Measurements from ENCODE around the gene EHMT1.
"Not testable (repeated sequence)": the region's sequence is repeated elsewhere in the genome, so short reads cannot be mapped to it uniquely, and the experiment has no call there.

EHMT1 gene

GRCh38 chr9:137583957-137584356 lies 34.8 kb upstream of the EHMT1 start:
- H3K4me3 Mint-ChIP-seq, result no peak overlapping the region
- no peak for ATAC-seq
- peaks cover 58% of the 10 kb centered on the region for H3K36me3 Mint-ChIP-seq
- no peaks in the 10 kb centered on the region for H3K9me3 Mint-ChIP-seq
- peak overlapping the region; percentile 48 for H3K27ac Mint-ChIP-seq
- H3K4me1 Mint-ChIP-seq, result peaks cover 13% of the 10 kb centered on the region
- no peak for DNase-seq (ENCODE audit: low spot score in 2 of 2)

GRCh38 chr9:137586854-137587253 lies 32.0 kb upstream of the EHMT1 start:
- Mint-ChIP-seq H3K36me3 (peaks cover 55% of the 10 kb centered on the region), H3K4me1 (peaks cover 19% of the 10 kb centered on the region), H3K4me3 (no peak overlapping the region), H3K27ac (no peak overlapping the region), H3K9me3 (no peaks in the 10 kb centered on the region)
- no peak for ATAC-seq
- DNase-seq (ENCODE audit: low spot score in 2 of 2), result no peak

- ATAC-seq (no peak), DNase-seq (ENCODE audit: low spot score in 2 of 2) (no peak)
- H3K9me3 Mint-ChIP-seq, result no peaks in the 10 kb centered on the region
- peak overlapping the region; percentile 74 for H3K4me3 Mint-ChIP-seq
- H3K4me1 Mint-ChIP-seq, result peaks cover 19% of the 10 kb centered on the region
- peaks cover 50% of the 10 kb centered on the region for H3K36me3 Mint-ChIP-seq
- peak overlapping the region; percentile 53 for H3K27ac Mint-ChIP-seq
Measured at GRCh38 chr9:137588311-137588710, 30.5 kb upstream of the EHMT1 start.

GRCh38 chr9:137588891-137589290 lies 29.9 kb upstream of the EHMT1 start:
- DNase-seq (ENCODE audit: low spot score in 2 of 2), result no peak
- no peak for ATAC-seq
- Mint-ChIP-seq H3K36me3 (peaks cover 45% of the 10 kb centered on the region), H3K27ac (no peak overlapping the region), H3K4me3 (peak overlapping the region; percentile 74), H3K9me3 (no peaks in the 10 kb centered on the region), H3K4me1 (peaks cover 19% of the 10 kb centered on the region)

GRCh38 chr9:137589441-137590122 lies 29.2 kb upstream of the EHMT1 start:
- H3K4me3 Mint-ChIP-seq, result peak overlapping the region; percentile 74
- H3K36me3 Mint-ChIP-seq, result peaks cover 44% of the 10 kb centered on the region
- no peak for DNase-seq (ENCODE audit: low spot score in 2 of 2)
- H3K27ac Mint-ChIP-seq, result no peak overlapping the region
- peaks cover 19% of the 10 kb centered on the region for H3K4me1 Mint-ChIP-seq
- ATAC-seq, result peak; percentile 4
- no peaks in the 10 kb centered on the region for H3K9me3 Mint-ChIP-seq

- ATAC-seq (peak; percentile 53), DNase-seq (ENCODE audit: low spot score in 2 of 2) (no peak)
- no peak overlapping the region for H3K27ac Mint-ChIP-seq
- H3K9me3 Mint-ChIP-seq, result no peaks in the 10 kb centered on the region
- peak overlapping the region; percentile 82 for H3K4me3 Mint-ChIP-seq
- H3K4me1 Mint-ChIP-seq, result peaks cover 19% of the 10 kb centered on the region
- peaks cover 39% of the 10 kb centered on the region for H3K36me3 Mint-ChIP-seq
Measured at GRCh38 chr9:137590123-137590468, 28.7 kb upstream of the EHMT1 start.

- Mint-ChIP-seq H3K9me3 (no peaks in the 10 kb centered on the region), H3K4me3 (peak within 1 kb of the TSS; percentile 82), H3K4me1 (peaks cover 19% of the 10 kb centered on the region), H3K27ac (peak within 1 kb of the TSS; percentile 89), H3K36me3 (peaks cover 32% of the 10 kb centered on the region)
- DNase-seq (ENCODE audit: low spot score in 2 of 2) (peak; percentile 94 to 96), ATAC-seq (peak; percentile 95)
Measured at GRCh38 chr9:137590469-137591383, 28.1 kb upstream of the EHMT1 start, which contains the start of gene ZMYND19. TSS of gene ZMYND19 (minus strand) at chr9:137590512. CDS start at chr9:137590263, 249 bp downstream.

- Mint-ChIP-seq H3K4me1 (peaks cover 17% of the 10 kb centered on the region), H3K9me3 (no peaks in the 10 kb centered on the region), H3K4me3 (no peak overlapping the region), H3K27ac (no peak overlapping the region), H3K36me3 (peaks cover 12% of the 10 kb centered on the region)
- ATAC-seq, result no peak
- DNase-seq (ENCODE audit: low spot score in 2 of 2), result no peak
Measured at GRCh38 chr9:137592767-137593166, 26.0 kb upstream of the EHMT1 start.

GRCh38 chr9:137593176-137593575 lies 25.6 kb upstream of the EHMT1 start:
- DNase-seq (ENCODE audit: low spot score in 2 of 2) (no peak), ATAC-seq (no peak)
- H3K27ac Mint-ChIP-seq, result no peak overlapping the region
- peaks cover 14% of the 10 kb centered on the region for H3K4me1 Mint-ChIP-seq
- no peak overlapping the region for H3K4me3 Mint-ChIP-seq
- no peaks in the 10 kb centered on the region for H3K9me3 Mint-ChIP-seq
- peaks cover 8% of the 10 kb centered on the region for H3K36me3 Mint-ChIP-seq

GRCh38 chr9:137596577-137596976 lies 22.2 kb upstream of the EHMT1 start:
- DNase-seq (ENCODE audit: low spot score in 2 of 2); H3K9me3 Mint-ChIP-seq; H3K27ac Mint-ChIP-seq; ATAC-seq; H3K4me1 Mint-ChIP-seq; H3K36me3 Mint-ChIP-seq; H3K4me3 Mint-ChIP-seq: not testable (repeated sequence)

GRCh38 chr9:137598943-137599342 lies 19.9 kb upstream of the EHMT1 start:
- DNase-seq (ENCODE audit: low spot score in 2 of 2) (no peak), ATAC-seq (no peak)
- Mint-ChIP-seq H3K4me3 (no peak overlapping the region), H3K27ac (no peak overlapping the region), H3K4me1 (peaks cover 17% of the 10 kb centered on the region), H3K36me3 (peaks cover 4% of the 10 kb centered on the region), H3K9me3 (no peaks in the 10 kb centered on the region)

- Mint-ChIP-seq H3K4me3 (no peak overlapping the region), H3K9me3 (no peaks in the 10 kb centered on the region), H3K27ac (no peak overlapping the region), H3K4me1 (peaks cover 31% of the 10 kb centered on the region), H3K36me3 (peaks cover 4% of the 10 kb centered on the region)
- DNase-seq (ENCODE audit: low spot score in 2 of 2), result no peak
- no peak for ATAC-seq
Measured at GRCh38 chr9:137602661-137603060, 16.1 kb upstream of the EHMT1 start.

GRCh38 chr9:137603879-137604278 lies 14.9 kb upstream of the EHMT1 start:
- DNase-seq (ENCODE audit: low spot score in 2 of 2) (no peak), ATAC-seq (no peak)
- Mint-ChIP-seq H3K27ac (no peak overlapping the region), H3K4me3 (peak overlapping the region; percentile 37), H3K4me1 (peaks cover 24% of the 10 kb centered on the region), H3K36me3 (peaks cover 4% of the 10 kb centered on the region), H3K9me3 (no peaks in the 10 kb centered on the region)

GRCh38 chr9:137604345-137605086 lies 14.3 kb upstream of the EHMT1 start:
- H3K4me3 Mint-ChIP-seq, result peak overlapping the region; percentile 37
- no peaks in the 10 kb centered on the region for H3K9me3 Mint-ChIP-seq
- DNase-seq (ENCODE audit: low spot score in 2 of 2) (no peak), ATAC-seq (no peak)
- H3K27ac Mint-ChIP-seq, result no peak overlapping the region
- peaks cover 24% of the 10 kb centered on the region for H3K4me1 Mint-ChIP-seq
- peaks cover 4% of the 10 kb centered on the region for H3K36me3 Mint-ChIP-seq
